MCF 10A (cell line): Measurements from ENCODE around the gene OR52B6. TPM values are rescaled to one million over a fixed set of nuclear protein-coding genes. Genes with fewer than 3 reads are reported as not detected.
"Not testable (repeated sequence)": the region's sequence is repeated elsewhere in the genome, so short reads cannot be mapped to it uniquely, and the experiment has no call there.

Experiments
- BruUV-seq: library from RNA; stranded (reverse); fragments of 400-500 nt; replicated peaks from 2 replicates; lab custom pipeline; 2021; lab: Mats Ljungman, UMichigan
- CTCF ChIA-PET: fragments of 300-600 bp; sonication (Branson Sonifier 250); formaldehyde crosslinking; extraction: SDS; loops from one replicate; lab custom pipeline; 2021; ENCODE audit warnings: antibody characterized with exemption, inconsistent platforms; lab: Yijun Ruan, JAX
- POLR2A ChIA-PET: fragments of 300-600, 350-650 bp; sonication (Branson Sonifier 250); formaldehyde crosslinking; extraction: SDS; loops from one replicate; lab custom pipeline; 2020; ENCODE audit warnings: antibody characterized with exemption, inconsistent platforms; lab: Yijun Ruan, JAX
- DNase-seq: peaks from one replicate; pipeline ENCODE4 v3.0.0-alpha.2; 2018; ENCODE audit not compliant: unreplicated experiment
- H3K27ac Mint-ChIP-seq: one replicate; pipeline ENCODE4 v1.8.0; 2022; ENCODE audit warnings: mild to moderate bottlenecking, low read depth, mixed read lengths; ENCODE audit not compliant: unreplicated experiment
- H3K27me3 Mint-ChIP-seq: one replicate; pipeline ENCODE4 v1.8.0; 2022; ENCODE audit warnings: mixed read lengths; ENCODE audit not compliant: insufficient read depth, unreplicated experiment
- H3K36me3 Mint-ChIP-seq: one replicate; pipeline ENCODE4 v1.8.0; 2022; ENCODE audit warnings: mild to moderate bottlenecking, moderate library complexity, mixed read lengths; ENCODE audit not compliant: insufficient read depth, unreplicated experiment
- H3K4me1 Mint-ChIP-seq: one replicate; pipeline ENCODE4 v1.8.0; 2022; ENCODE audit warnings: mixed read lengths; ENCODE audit not compliant: insufficient read depth, unreplicated experiment
- H3K4me3 Mint-ChIP-seq: one replicate; pipeline ENCODE4 v1.8.0; 2022; ENCODE audit warnings: mild to moderate bottlenecking, moderate library complexity, mixed read lengths; ENCODE audit not compliant: unreplicated experiment
- H3K9me3 Mint-ChIP-seq: one replicate; pipeline ENCODE4 v1.8.0; 2022; ENCODE audit warnings: mixed read lengths; ENCODE audit not compliant: unreplicated experiment
- intact Hi-C: fragments of 100-400 bp; cut with micrococcal nuclease; formaldehyde crosslinking; loops from 2 replicates; pipeline ENCODE4 v1.14.1; 2022
- total RNA-seq: library from RNA; stranded (reverse); gene quantifications from 2 replicates; pipeline ENCODE4 v1.2.3, GENCODE V29; 2022
- TF ChIP-seq, protein P1 (sequence below): fragments of 200-600 bp; IDR thresholded peaks from one replicate; pipeline ENCODE4 v1.8.0; 2022; ENCODE audit warnings: antibody characterized with exemption, mild to moderate bottlenecking; ENCODE audit not compliant: unreplicated experiment

The OR52B6 gene
- total RNA-seq, 1 experiment from 2014 or later, result not detected

DNA sequence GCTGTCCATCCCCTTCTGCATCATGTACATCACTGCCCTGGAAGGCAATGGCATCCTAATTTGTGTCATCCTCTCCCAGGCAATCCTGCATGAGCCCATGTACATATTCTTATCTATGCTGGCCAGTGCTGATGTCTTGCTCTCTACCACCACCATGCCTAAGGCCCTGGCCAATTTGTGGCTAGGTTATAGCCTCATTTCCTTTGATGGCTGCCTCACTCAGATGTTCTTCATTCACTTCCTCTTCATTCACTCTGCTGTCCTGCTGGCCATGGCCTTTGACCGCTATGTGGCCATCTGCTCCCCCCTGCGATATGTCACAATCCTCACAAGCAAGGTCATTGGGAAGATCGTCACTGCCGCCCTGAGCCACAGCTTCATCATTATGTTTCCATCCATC is 337 bp downstream of the OR52B6 start:
- no TSS peak for BruUV-seq
- H3K9me3 Mint-ChIP-seq, result no peaks in the 10 kb centered on the region
- CTCF ChIA-PET, result no interaction called here
- H3K27me3 Mint-ChIP-seq, result no peaks in the 10 kb centered on the region
- intact Hi-C loops, result no loop called here
- H3K4me3 Mint-ChIP-seq, result no peak overlapping the region
- H3K27ac Mint-ChIP-seq, result no peak overlapping the region
- no peaks in the 10 kb centered on the region for H3K4me1 Mint-ChIP-seq
- TF ChIP-seq, protein P1, sequence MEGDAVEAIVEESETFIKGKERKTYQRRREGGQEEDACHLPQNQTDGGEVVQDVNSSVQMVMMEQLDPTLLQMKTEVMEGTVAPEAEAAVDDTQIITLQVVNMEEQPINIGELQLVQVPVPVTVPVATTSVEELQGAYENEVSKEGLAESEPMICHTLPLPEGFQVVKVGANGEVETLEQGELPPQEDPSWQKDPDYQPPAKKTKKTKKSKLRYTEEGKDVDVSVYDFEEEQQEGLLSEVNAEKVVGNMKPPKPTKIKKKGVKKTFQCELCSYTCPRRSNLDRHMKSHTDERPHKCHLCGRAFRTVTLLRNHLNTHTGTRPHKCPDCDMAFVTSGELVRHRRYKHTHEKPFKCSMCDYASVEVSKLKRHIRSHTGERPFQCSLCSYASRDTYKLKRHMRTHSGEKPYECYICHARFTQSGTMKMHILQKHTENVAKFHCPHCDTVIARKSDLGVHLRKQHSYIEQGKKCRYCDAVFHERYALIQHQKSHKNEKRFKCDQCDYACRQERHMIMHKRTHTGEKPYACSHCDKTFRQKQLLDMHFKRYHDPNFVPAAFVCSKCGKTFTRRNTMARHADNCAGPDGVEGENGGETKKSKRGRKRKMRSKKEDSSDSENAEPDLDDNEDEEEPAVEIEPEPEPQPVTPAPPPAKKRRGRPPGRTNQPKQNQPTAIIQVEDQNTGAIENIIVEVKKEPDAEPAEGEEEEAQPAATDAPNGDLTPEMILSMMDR, result no peak
- H3K36me3 Mint-ChIP-seq, result no peaks in the 10 kb centered on the region
- DNase-seq, result no peak
- POLR2A ChIA-PET, result no interaction called here

DNA sequence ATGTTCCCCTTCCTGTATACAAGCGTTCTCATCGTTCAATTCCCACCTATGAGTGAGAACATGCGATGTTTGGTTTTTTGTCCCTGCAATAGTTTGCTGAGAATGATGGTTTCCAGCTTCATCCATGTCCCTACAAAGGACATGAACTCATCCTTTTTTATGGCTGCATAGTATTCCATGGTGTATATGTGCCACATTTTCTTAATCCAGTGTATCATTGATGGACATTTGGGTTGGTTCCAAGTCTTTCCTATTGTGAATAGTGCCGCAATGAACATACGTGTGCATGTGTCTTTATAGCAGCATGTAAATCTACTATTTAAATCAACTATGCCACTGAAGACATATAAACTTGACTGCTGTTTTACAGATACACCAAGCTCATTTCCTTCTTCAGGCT is 3.8 kb downstream of the OR52B6 start:
- H3K9me3 Mint-ChIP-seq, H3K27me3 Mint-ChIP-seq, BruUV-seq, intact Hi-C loops, H3K4me3 Mint-ChIP-seq, H3K4me1 Mint-ChIP-seq, POLR2A ChIA-PET, H3K36me3 Mint-ChIP-seq, DNase-seq, H3K27ac Mint-ChIP-seq: not testable (repeated sequence)
- CTCF ChIA-PET, result interaction anchor here (0.7 kb wide), 1 partner anchor 13 kb away, joined by 3 read pairs; no protein-coding TSS in a partner anchor

DNA sequence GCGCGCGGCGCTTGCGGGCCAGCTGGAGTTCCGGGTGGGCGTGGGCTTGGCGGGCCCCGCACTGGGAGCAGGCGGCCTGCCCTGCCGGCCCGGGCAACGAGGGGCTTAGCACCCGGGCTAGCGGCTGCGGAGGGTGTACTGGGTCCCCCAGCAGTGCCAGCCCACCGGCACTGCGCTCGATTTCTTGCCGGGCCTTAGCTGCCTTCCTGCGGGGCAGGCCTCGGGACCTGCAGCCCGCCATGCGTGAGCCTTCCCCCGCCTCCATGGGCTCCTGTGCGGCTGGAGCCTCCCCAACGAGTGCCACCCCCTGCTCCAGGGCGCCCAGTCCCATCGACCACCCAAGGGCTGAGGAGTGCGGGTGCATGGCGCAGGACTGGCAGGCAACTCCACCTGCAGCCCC is 9.2 kb downstream of the OR52B6 start:
- H3K27me3 Mint-ChIP-seq, H3K9me3 Mint-ChIP-seq, H3K27ac Mint-ChIP-seq, H3K4me1 Mint-ChIP-seq, intact Hi-C loops, POLR2A ChIA-PET, H3K4me3 Mint-ChIP-seq, DNase-seq, BruUV-seq, H3K36me3 Mint-ChIP-seq: not testable (repeated sequence)
- CTCF ChIA-PET, result interaction anchor here (1.8 kb wide), 1 partner anchor 208 kb away, joined by 4 read pairs; no protein-coding TSS in a partner anchor

DNA sequence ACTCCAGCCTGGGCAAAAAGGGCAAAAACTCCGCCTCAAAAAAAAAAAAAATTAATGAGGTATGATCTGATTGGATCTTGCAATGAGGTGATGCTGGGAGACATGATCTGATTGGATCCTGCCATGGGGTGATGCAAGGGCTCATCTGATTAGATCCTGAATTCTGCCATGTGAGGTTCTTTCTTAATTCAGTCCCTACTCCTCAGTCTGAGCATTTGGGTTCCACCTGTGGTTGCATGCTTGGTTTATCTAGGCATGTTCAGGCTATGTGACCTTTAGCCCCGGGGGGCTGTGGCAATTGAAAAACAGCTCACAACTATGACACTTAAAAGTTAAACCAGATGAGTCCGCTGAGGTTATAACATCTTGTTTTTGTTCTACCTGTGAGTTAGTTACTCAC is 10.9 kb downstream of the OR52B6 start:
- no TSS peak for BruUV-seq
- Mint-ChIP-seq H3K36me3 (no peaks in the 10 kb centered on the region), H3K27ac (no peak overlapping the region)

DNA sequence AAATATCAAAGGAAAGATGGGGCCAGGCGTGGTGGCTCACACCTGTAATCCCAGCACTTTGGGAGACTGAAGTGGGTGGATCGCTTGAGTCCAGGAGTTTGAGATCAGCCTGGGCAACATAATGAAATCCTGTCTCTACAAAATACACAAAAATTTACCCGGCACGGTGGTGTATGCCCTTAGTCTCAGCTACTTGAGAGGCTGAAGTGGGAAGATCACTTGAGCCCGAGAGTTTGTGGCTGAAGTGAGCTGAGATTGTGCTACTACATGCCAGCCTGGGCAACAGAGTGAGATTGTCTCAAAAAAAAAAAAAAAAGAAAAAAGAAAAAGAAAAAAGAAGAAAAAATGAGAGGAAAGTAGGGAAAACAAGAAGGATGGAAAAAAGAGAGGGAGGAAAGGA is 11.9 kb downstream of the OR52B6 start:
- Mint-ChIP-seq H3K4me3 (no peak overlapping the region), H3K36me3 (no peaks in the 10 kb centered on the region), H3K4me1 (peaks cover 11% of the 10 kb centered on the region), H3K27ac (no peak overlapping the region), H3K27me3 (no peaks in the 10 kb centered on the region), H3K9me3 (peaks cover 4% of the 10 kb centered on the region)
- intact Hi-C loops, result no loop called here
- CTCF ChIA-PET, result interaction anchor here (0.9 kb wide), 1 partner anchor 302 kb away, joined by 5 read pairs; no protein-coding TSS in a partner anchor
- POLR2A ChIA-PET, result no interaction called here
- TF ChIP-seq, protein P1, result no peak
- no peak for DNase-seq
- no TSS peak for BruUV-seq

More for the DNA sequence above, 10.9 kb downstream of the OR52B6 start:
- Mint-ChIP-seq H3K9me3 (peaks cover 4% of the 10 kb centered on the region), H3K4me3 (no peak overlapping the region), H3K4me1 (peaks cover 7% of the 10 kb centered on the region), H3K27me3 (no peaks in the 10 kb centered on the region)
- CTCF ChIA-PET, result interaction anchor here (0.6 to 1.8 kb wide), 6 partner anchors 8 to 1089 kb away, joined by 3 to 5 read pairs (median 4); no protein-coding TSS in a partner anchor
- no peak for DNase-seq
- POLR2A ChIA-PET, result no interaction called here
- intact Hi-C loops, result no loop called here
- TF ChIP-seq, protein P1, result no peak
